NCI-H1436 (cell line): ENCODE data around the gene NSL1.
A peak's percentile ranks its signal among the peaks of the same experiment; 100 is the strongest.
"Not testable (repeated sequence)": the region's sequence is repeated elsewhere in the genome, so short reads cannot be mapped to it uniquely, and the experiment has no call there.

Experiments used
- DNase-seq: peaks from one replicate; lab custom pipeline; 2025; lab: John Stamatoyannopoulos, UW

Gene NSL1

GRCh38 chr1:212791676-212792395, at the start of gene NSL1, which contains the start of gene TATDN3:
NSL1 (minus strand) TSS chr1:212791777; CDS start chr1:212791763, 14 bp downstream.
TATDN3 (plus strand) TSS chr1:212791894; CDS start chr1:212791922, 28 bp downstream.
- peak; percentile 94 for DNase-seq

GRCh38 chr1:212838145-212838544, 46.6 kb upstream of the NSL1 start:
- DNase-seq: no peak

GRCh38 chr1:212833211-212834207, 41.9 kb upstream of the NSL1 start:
- not testable (repeated sequence) for DNase-seq

- no peak for DNase-seq
Measured at GRCh38 chr1:212828395-212828794, 36.8 kb upstream of the NSL1 start.

- no peak for DNase-seq
Measured at GRCh38 chr1:212827831-212828278, 36.3 kb upstream of the NSL1 start.

GRCh38 chr1:212827171-212827776, 35.7 kb upstream of the NSL1 start:
- no peak for DNase-seq

- DNase-seq: no peak
Measured at GRCh38 chr1:212825798-212826452, 34.3 kb upstream of the NSL1 start.

- no peak for DNase-seq
Measured at GRCh38 chr1:212824201-212824600, 32.6 kb upstream of the NSL1 start.

GRCh38 chr1:212822956-212823355, 31.4 kb upstream of the NSL1 start:
- DNase-seq: no peak

- no peak for DNase-seq
Measured at GRCh38 chr1:212820969-212821368, 29.4 kb upstream of the NSL1 start.

GRCh38 chr1:212819726-212820125, 28.1 kb upstream of the NSL1 start:
- no peak for DNase-seq

GRCh38 chr1:212816567-212817278, 25.1 kb upstream of the NSL1 start:
- no peak for DNase-seq

GRCh38 chr1:212814537-212815334, 23.2 kb upstream of the NSL1 start:
- DNase-seq: no peak

GRCh38 chr1:212805767-212806166, 14.2 kb upstream of the NSL1 start:
- DNase-seq: no peak

- no peak for DNase-seq
Measured at GRCh38 chr1:212797681-212798080, 6.1 kb upstream of the NSL1 start.

GRCh38 chr1:212794561-212795014, 3.0 kb upstream of the NSL1 start:
- no peak for DNase-seq

- DNase-seq: no peak
Measured at GRCh38 chr1:212792396-212792908, 875 bp upstream of the NSL1 start.

- DNase-seq: no peak
Measured at GRCh38 chr1:212791261-212791675, 309 bp downstream of the NSL1 start.

- DNase-seq: no peak
Measured at GRCh38 chr1:212785871-212786270, 5.7 kb downstream of the NSL1 start.

GRCh38 chr1:212783976-212784375, 7.6 kb downstream of the NSL1 start:
- DNase-seq: no peak
